ENCODE measurements around the gene TUBA1C. TPM values are rescaled to one million over a fixed set of nuclear protein-coding genes. Genes with fewer than 3 reads are reported as not detected.

Gene TUBA1C
- total and polyA plus RNA-seq, 9 of the 15 experiments (the other 6 are each of a cell fraction or from before 2014, with no cell fraction given) = 755 to 3,012 (median 914) TPM

- peaks cover 5 to 7% of the 10 kb centered on the region in 2 experiments; a peak in 3 of 5 replicates for H3K4me1 ChIP-seq (replicated peaks in 1 of 2; ENCODE audit: control insufficient read depth in 2 of 2, insufficient read depth in 2 of 2, low read length in 2 of 2)
- ChIA-PET CTCF (ENCODE audit: low intra/inter-chr PET ratio) (no interaction called here), POLR2A (interaction anchor here (0.6 to 7.5 kb wide), 15 partner anchors 7 to 569 kb away, joined by 3 to 141 read pairs (median 4); partner anchors contain the start of genes PRPH, SPATS2, TUBA1C and WNT1)
- no TSS peak for BruUV-seq (replicated peaks)
- H4K20me1 ChIP-seq (replicated peaks; ENCODE audit: control insufficient read depth, insufficient read depth, low read length) = peaks cover 41% of the 10 kb centered on the region
- peaks cover 13% of the 10 kb centered on the region for H3K79me2 ChIP-seq (ENCODE audit: control insufficient read depth, insufficient read depth, low read length)
- H3K4me3 ChIP-seq = no peak overlapping the region
- no peaks in the 10 kb centered on the region for H3K9me3 ChIP-seq (replicated peaks; ENCODE audit: control insufficient read depth, insufficient read depth, low read depth, low read length)
- H3K9ac ChIP-seq (ENCODE audit: insufficient read depth in 1 of 2, low read depth in 2 of 2, low read length in 2 of 2) = no peak overlapping the region
- H3K36me3 ChIP-seq (ENCODE audit: control insufficient read depth, insufficient read depth, low read length) = peaks cover 41% of the 10 kb centered on the region
- no peak overlapping the region for H2AFZ ChIP-seq (ENCODE audit: low read depth, low read length)
- no peak overlapping the region for H3K27ac ChIP-seq (ENCODE audit: extremely low read depth, low read depth, low read length)
- no peaks in the 10 kb centered on the region for H3K27me3 ChIP-seq (ENCODE audit: control insufficient read depth in 2 of 2, insufficient read depth in 2 of 2, low read length in 2 of 2)
- FAIRE-seq (peak; percentile 60), ATAC-seq (peak; percentile 27), DNase-seq (ENCODE audit: extremely low read depth in 1 of 4, low spot score in 3 of 4) (no peak)
- no peaks in the 10 kb centered on the region for H3K9me1 ChIP-seq (ENCODE audit: control insufficient read depth, insufficient read depth, low read length)
- intact Hi-C loops (cut with micrococcal nuclease) = no loop called here
- WGBS (ENCODE audit: insufficient coverage, low coverage, missing lambda C conversion rate) = 24% methylated on average over 7 of the region's 7 CpGs
- H3K4me2 ChIP-seq (ENCODE audit: insufficient read depth, low read length) = no peak overlapping the region
- in situ Hi-C loops (cut with MboI) = no loop called here
- TF ChIP-seq RBM25 (IDR thresholded peaks at IDR 0.05; ENCODE audit: low read depth, low read length, severe bottlenecking) (no peak), POLR2AphosphoS5 (IDR thresholded peaks at IDR 0.05; ENCODE audit: control insufficient read depth, insufficient read depth, low read depth, low read length) (peak; percentile 33; the same call in 1 of the 2 replicates), ZBTB12 (CRISPR knock-in tag; IDR thresholded peaks at IDR 0.05) (no peak), THAP7 (CRISPR knock-in tag; IDR thresholded peaks at IDR 0.05) (no peak), POLR2H (tag; IDR thresholded peaks at IDR 0.05; ENCODE audit: low read depth) (peak; percentile 13; the same call in 1 of the 2 replicates), MCM5 (IDR thresholded peaks at IDR 0.05; ENCODE audit: low read depth) (no peak), FOXJ3 (CRISPR knock-in tag; IDR thresholded peaks at IDR 0.05) (no peak), ZBTB17 (CRISPR knock-in tag; IDR thresholded peaks at IDR 0.05) (no peak), PREB (CRISPR knock-in tag; IDR thresholded peaks at IDR 0.05) (no peak), SMAD1 (IDR thresholded peaks at IDR 0.05; ENCODE audit: low read depth, low read length, partially characterized antibody) (peak; percentile 14), ILF3 (IDR thresholded peaks at IDR 0.05; ENCODE audit: borderline replicate concordance) (peak; percentile 69)
These were observed 9.7 kb downstream of the TUBA1C start for GRCh38 chr12:49274396-49275069.

All from K562 (cell line).